WTC11 (cell line): Measurements from ENCODE around the gene TPCN2. TPM values are rescaled to one million over a fixed set of nuclear protein-coding genes. Genes with fewer than 3 reads are reported as not detected.

ENCODE experiments used
- ATAC-seq: fragments of 200-7000 bp; cut with Tn5 transposase; 2 replicates; pipeline ENCODE4 v1.10.0; 2021; ENCODE audit warnings: mild to moderate bottlenecking, moderate library complexity
- CTCF ChIA-PET: fragments of 300-600 bp; sonication (Branson Sonifier 250); formaldehyde crosslinking; loops from one replicate; lab custom pipeline; 2021; ENCODE audit warnings: antibody characterized with exemption; lab: Charles Lee
- POLR2A ChIA-PET: fragments of 350-600 bp; sonication (Branson Sonifier 250); formaldehyde crosslinking; loops from one replicate; lab custom pipeline; 2021; ENCODE audit warnings: antibody characterized with exemption; lab: Charles Lee
- DNase-seq: peaks from one replicate; pipeline ENCODE4 v3.0.0; 2021; ENCODE audit warnings: low spot score
- H3K27ac Mint-ChIP-seq: 2 replicates; pipeline ENCODE4 v1.8.0; 2021; ENCODE audit warnings: mixed read lengths
- H3K27me3 Mint-ChIP-seq: 2 replicates; pipeline ENCODE4 v1.8.0; 2021; ENCODE audit warnings: low read depth, mild to moderate bottlenecking, moderate library complexity, mixed read lengths
- H3K36me3 Mint-ChIP-seq: 2 replicates; pipeline ENCODE4 v1.8.0; 2021; ENCODE audit warnings: mixed read lengths
- H3K4me1 Mint-ChIP-seq: 2 replicates; pipeline ENCODE4 v1.8.0; 2022; ENCODE audit warnings: mixed read lengths
- H3K4me3 Mint-ChIP-seq: 2 replicates; pipeline ENCODE4 v1.8.0; 2021; ENCODE audit warnings: mild to moderate bottlenecking, moderate library complexity, mixed read lengths
- H3K9me3 Mint-ChIP-seq: 2 replicates; pipeline ENCODE4 v1.8.0; 2021; ENCODE audit warnings: mixed read lengths
- AR ChIP-seq: fragments of 250-450 bp; sonication (Bioruptor Pico); IDR thresholded peaks from 2 replicates; pipeline ENCODE4 v1.9.0; 2021; ENCODE audit warnings: mild to moderate bottlenecking
- CREM ChIP-seq: sonication (generic); formaldehyde crosslinking; IDR thresholded peaks from 2 replicates; pipeline ENCODE4 v1.8.1; 2022; ENCODE audit warnings: mild to moderate bottlenecking, missing genetic modification reagents, moderate library complexity
- ETV6 ChIP-seq: sonication (generic); formaldehyde crosslinking; IDR thresholded peaks from 2 replicates; pipeline ENCODE4 v1.8.1; 2022; ENCODE audit warnings: mild to moderate bottlenecking, missing genetic modification reagents
- JUN ChIP-seq: sonication (generic); formaldehyde crosslinking; IDR thresholded peaks from 2 replicates; pipeline ENCODE4 v1.8.0; 2023; ENCODE audit warnings: mild to moderate bottlenecking, missing genetic modification reagents
- MAX ChIP-seq: sonication (generic); formaldehyde crosslinking; IDR thresholded peaks from 2 replicates; pipeline ENCODE4 v1.8.0; 2022; ENCODE audit warnings: mild to moderate bottlenecking, missing genetic modification reagents
- MXD4 ChIP-seq: fragments of 250-450 bp; sonication (Bioruptor Pico); IDR thresholded peaks from 2 replicates; pipeline ENCODE4 v1.8.0; 2021; ENCODE audit warnings: mild to moderate bottlenecking, moderate library complexity, borderline replicate concordance
- OVOL2 ChIP-seq: fragments of 250-450 bp; sonication (Bioruptor Pico); IDR thresholded peaks from 2 replicates; pipeline ENCODE4 v1.9.0; 2021; ENCODE audit warnings: mild to moderate bottlenecking, borderline replicate concordance
- RELA ChIP-seq: sonication (generic); formaldehyde crosslinking; IDR thresholded peaks from 2 replicates; pipeline ENCODE4 v1.8.1; 2022; ENCODE audit warnings: missing genetic modification reagents, mild to moderate bottlenecking, borderline replicate concordance
- SMAD4 ChIP-seq: sonication (generic); formaldehyde crosslinking; IDR thresholded peaks from 2 replicates; pipeline ENCODE4 v1.8.0; 2022; ENCODE audit warnings: mild to moderate bottlenecking, missing genetic modification reagents
- ZNF219 ChIP-seq: sonication (generic); formaldehyde crosslinking; IDR thresholded peaks from 2 replicates; pipeline ENCODE4 v1.8.0; 2023; ENCODE audit warnings: missing genetic modification reagents, mild to moderate bottlenecking, borderline replicate concordance
- total RNA-seq: library from RNA; stranded (reverse); gene quantifications from 3 replicates; pipeline ENCODE4 v1.2.3, GENCODE V29; 2021
- TF ChIP-seq, protein P1 (sequence below): sonication (generic); formaldehyde crosslinking; IDR thresholded peaks from 2 replicates; pipeline ENCODE4 v1.8.0; 2022; ENCODE audit warnings: mild to moderate bottlenecking, missing genetic modification reagents
- TF ChIP-seq, protein P2 (sequence below): sonication (generic); formaldehyde crosslinking; IDR thresholded peaks from 2 replicates; pipeline ENCODE4 v1.8.0; 2023; ENCODE audit warnings: missing genetic modification reagents, mild to moderate bottlenecking, borderline replicate concordance
- TF ChIP-seq, protein P3 (sequence below): sonication (generic); formaldehyde crosslinking; IDR thresholded peaks from 2 replicates; pipeline ENCODE4 v1.8.1; 2023; ENCODE audit warnings: mild to moderate bottlenecking, missing genetic modification reagents, moderate library complexity

TPCN2 gene
- total RNA-seq, 1 experiment from 2014 or later = 24.6 TPM

DNA sequence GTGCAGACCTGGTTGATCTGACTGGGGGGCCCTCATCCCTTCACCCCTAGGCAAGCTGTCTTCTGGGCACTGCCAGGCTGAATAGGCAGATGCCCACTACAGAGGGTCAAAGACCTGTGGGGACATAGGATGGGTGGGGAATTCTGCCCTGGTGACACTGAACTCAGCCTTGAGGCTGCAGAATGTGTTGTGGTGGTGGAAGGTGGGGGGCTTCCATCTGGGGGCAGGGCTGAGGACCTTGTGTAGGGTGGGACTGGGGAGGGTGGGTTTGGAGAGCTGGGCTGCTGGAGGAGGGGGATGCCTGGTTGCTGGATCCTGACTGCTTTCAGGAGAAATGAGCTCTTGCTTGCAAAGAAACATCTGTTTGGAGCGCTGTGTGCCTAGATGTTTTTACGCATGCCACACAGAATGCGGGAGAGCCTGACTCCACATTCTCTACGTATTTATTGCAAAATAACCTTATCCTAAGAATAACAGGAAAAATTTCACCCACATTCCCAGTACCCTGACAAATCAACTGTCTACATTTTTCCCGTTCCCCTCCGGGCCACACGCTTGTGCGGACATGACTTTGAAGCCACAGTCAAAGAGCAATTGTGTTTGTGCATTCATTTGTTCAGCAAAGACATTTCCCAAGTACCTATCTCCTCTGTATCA, 125.3 kb downstream of the TPCN2 start (continued):
- no peak for TF ChIP-seq CREM (CRISPR knock-in tag)
- TF ChIP-seq ETV6 = no peak

- no peaks in the 10 kb centered on the region for H3K4me1 Mint-ChIP-seq
- no peak for ATAC-seq
- no peaks in the 10 kb centered on the region for H3K27me3 Mint-ChIP-seq
- H3K27ac Mint-ChIP-seq = no peak overlapping the region
- no peak for TF ChIP-seq JUN (CRISPR knock-in tag)
- ChIA-PET POLR2A (no interaction called here), CTCF (interaction anchor here (2.7 kb wide), 1 partner anchor 43 kb away, joined by 11 read pairs; no protein-coding TSS in a partner anchor)
- no peak overlapping the region for H3K4me3 Mint-ChIP-seq
- DNase-seq = no peak
- H3K9me3 Mint-ChIP-seq = peaks cover 26% of the 10 kb centered on the region
- H3K36me3 Mint-ChIP-seq = no peaks in the 10 kb centered on the region
Measured at GRCh38 chr11:69174841-69175240, 126.1 kb downstream of the TPCN2 start.

DNA sequence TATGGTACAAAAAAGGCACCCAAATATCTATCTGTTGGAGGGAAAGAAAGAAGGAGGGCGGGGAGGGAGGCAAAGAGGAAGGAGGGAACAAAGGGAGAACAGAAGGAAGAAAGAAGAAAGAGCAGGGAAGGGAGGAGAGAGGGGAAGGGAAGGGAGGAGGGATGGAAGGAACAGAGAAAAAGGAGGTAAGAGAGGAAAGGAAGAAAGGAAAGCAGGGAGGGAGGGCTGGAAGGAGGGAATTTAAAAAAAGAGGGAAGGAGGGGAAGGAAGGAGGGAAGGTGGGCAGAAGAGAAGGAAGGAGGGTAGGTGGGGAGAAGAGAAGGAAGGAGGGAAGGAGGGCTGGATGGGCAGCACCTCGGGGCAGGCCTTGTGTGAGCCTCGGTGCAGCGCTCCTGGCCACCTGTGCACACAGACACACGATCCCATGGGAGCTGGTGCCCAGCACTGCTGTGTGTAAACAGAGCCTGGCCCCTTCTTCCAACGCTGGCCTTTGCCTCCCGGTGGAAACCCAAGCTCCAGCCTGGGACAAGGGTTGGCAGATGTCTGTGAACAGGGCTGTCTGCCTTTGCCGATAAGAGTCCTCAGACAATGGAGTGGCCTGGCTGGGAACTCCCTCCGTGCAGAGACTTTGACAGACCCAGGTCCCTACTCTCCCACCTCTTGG, 130.2 kb downstream of the TPCN2 start:
- H3K36me3 Mint-ChIP-seq = no peaks in the 10 kb centered on the region
- H3K27ac Mint-ChIP-seq = no peak overlapping the region
- TF ChIP-seq ZNF219 (CRISPR knock-in tag) (no peak), MAX (no peak), MXD4 (CRISPR knock-in tag) (no peak), SMAD4 (CRISPR knock-in tag) (no peak), OVOL2 (CRISPR knock-in tag) (no peak)
- DNase-seq (no peak), ATAC-seq (no peak)
- H3K9me3 Mint-ChIP-seq = peaks cover 7% of the 10 kb centered on the region; the same call in 1 of the 2 replicates
- no peaks in the 10 kb centered on the region for H3K4me1 Mint-ChIP-seq
- ChIA-PET POLR2A (no interaction called here), CTCF (interaction anchor here (0.8 kb wide), 1 partner anchor 48 kb away, joined by 3 read pairs; no protein-coding TSS in a partner anchor)
- H3K4me3 Mint-ChIP-seq = no peak overlapping the region
- H3K27me3 Mint-ChIP-seq = no peaks in the 10 kb centered on the region

DNA sequence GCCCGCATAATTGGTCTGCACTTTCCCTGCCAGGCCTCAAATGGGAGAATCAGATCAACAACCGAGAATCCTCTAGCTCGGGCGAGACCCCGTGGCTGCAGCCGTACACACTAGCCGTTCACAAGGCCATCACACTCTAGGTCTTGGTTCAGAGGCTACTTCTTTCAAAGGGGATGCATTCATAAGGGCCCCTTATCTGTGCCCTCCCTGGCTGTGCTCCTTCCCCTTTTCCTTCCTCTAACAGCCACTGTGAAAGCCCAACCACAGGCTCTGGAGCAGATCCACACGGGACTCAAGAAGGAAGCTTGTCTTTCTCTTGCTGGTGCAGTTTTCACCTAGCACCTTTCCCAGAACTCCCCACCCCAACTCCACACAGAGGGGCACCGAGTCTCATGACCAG, 131.5 kb downstream of the TPCN2 start:
- POLR2A ChIA-PET = no interaction called here
- TF ChIP-seq RELA (CRISPR knock-in tag) (no peak), AR (CRISPR knock-in tag) (no peak)
- TF ChIP-seq, protein P1, sequence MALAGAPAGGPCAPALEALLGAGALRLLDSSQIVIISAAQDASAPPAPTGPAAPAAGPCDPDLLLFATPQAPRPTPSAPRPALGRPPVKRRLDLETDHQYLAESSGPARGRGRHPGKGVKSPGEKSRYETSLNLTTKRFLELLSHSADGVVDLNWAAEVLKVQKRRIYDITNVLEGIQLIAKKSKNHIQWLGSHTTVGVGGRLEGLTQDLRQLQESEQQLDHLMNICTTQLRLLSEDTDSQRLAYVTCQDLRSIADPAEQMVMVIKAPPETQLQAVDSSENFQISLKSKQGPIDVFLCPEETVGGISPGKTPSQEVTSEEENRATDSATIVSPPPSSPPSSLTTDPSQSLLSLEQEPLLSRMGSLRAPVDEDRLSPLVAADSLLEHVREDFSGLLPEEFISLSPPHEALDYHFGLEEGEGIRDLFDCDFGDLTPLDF (CRISPR knock-in tag) = no peak
- TF ChIP-seq, protein P2, sequence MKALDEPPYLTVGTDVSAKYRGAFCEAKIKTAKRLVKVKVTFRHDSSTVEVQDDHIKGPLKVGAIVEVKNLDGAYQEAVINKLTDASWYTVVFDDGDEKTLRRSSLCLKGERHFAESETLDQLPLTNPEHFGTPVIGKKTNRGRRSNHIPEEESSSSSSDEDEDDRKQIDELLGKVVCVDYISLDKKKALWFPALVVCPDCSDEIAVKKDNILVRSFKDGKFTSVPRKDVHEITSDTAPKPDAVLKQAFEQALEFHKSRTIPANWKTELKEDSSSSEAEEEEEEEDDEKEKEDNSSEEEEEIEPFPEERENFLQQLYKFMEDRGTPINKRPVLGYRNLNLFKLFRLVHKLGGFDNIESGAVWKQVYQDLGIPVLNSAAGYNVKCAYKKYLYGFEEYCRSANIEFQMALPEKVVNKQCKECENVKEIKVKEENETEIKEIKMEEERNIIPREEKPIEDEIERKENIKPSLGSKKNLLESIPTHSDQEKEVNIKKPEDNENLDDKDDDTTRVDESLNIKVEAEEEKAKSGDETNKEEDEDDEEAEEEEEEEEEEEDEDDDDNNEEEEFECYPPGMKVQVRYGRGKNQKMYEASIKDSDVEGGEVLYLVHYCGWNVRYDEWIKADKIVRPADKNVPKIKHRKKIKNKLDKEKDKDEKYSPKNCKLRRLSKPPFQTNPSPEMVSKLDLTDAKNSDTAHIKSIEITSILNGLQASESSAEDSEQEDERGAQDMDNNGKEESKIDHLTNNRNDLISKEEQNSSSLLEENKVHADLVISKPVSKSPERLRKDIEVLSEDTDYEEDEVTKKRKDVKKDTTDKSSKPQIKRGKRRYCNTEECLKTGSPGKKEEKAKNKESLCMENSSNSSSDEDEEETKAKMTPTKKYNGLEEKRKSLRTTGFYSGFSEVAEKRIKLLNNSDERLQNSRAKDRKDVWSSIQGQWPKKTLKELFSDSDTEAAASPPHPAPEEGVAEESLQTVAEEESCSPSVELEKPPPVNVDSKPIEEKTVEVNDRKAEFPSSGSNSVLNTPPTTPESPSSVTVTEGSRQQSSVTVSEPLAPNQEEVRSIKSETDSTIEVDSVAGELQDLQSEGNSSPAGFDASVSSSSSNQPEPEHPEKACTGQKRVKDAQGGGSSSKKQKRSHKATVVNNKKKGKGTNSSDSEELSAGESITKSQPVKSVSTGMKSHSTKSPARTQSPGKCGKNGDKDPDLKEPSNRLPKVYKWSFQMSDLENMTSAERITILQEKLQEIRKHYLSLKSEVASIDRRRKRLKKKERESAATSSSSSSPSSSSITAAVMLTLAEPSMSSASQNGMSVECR (CRISPR knock-in tag) = no peak
- TF ChIP-seq, protein P3, sequence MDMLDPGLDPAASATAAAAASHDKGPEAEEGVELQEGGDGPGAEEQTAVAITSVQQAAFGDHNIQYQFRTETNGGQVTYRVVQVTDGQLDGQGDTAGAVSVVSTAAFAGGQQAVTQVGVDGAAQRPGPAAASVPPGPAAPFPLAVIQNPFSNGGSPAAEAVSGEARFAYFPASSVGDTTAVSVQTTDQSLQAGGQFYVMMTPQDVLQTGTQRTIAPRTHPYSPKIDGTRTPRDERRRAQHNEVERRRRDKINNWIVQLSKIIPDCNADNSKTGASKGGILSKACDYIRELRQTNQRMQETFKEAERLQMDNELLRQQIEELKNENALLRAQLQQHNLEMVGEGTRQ (CRISPR knock-in tag) = no peak
- no peaks in the 10 kb centered on the region for H3K27me3 Mint-ChIP-seq
- ATAC-seq = no peak
- H3K9me3 Mint-ChIP-seq = peaks cover 3% of the 10 kb centered on the region; the same call in 1 of the 2 replicates
- H3K4me3 Mint-ChIP-seq = no peak overlapping the region
- no peak overlapping the region for H3K27ac Mint-ChIP-seq
- H3K36me3 Mint-ChIP-seq = no peaks in the 10 kb centered on the region
- DNase-seq = no peak
- CTCF ChIA-PET = no interaction called here
- H3K4me1 Mint-ChIP-seq = no peaks in the 10 kb centered on the region
